CD14-positive monocyte (primary cell): ENCODE results near the gene SSTR5. TPM values are rescaled to one million over a fixed set of nuclear protein-coding genes. Genes with fewer than 3 reads are reported as not detected.

Experiments used
- DNase-seq, 3 donors: peaks; one replicate each; pipeline ENCODE4 v3.0.0-alpha.2; 2011 to 2022
- H2AFZ ChIP-seq: 2 replicates; pipeline ENCODE4 v1.6.0; 2012; ENCODE audit warnings: mild to moderate bottlenecking, low read depth, low read length, inconsistent platforms; ENCODE audit not compliant: insufficient read depth, poor library complexity, severe bottlenecking
- H3K27ac ChIP-seq, 2 donors: 1 replicate in 1 of 2; 2 replicates in 1 of 2; pipeline ENCODE4 v1.5.1; 2012 to 2013; ENCODE audit warnings: low read length in 2 of 2, control low read depth in 1 of 2, inconsistent platforms in 1 of 2, low read depth in 1 of 2, mild to moderate bottlenecking in 1 of 2
- H3K27me3 ChIP-seq, 2 donors: one replicate each; pipeline versions ENCODE4 v1.6.0 to v1.6.1; 2011 to 2013; ENCODE audit warnings: low read length in 2 of 2; ENCODE audit not compliant: control insufficient read depth in 2 of 2, insufficient read depth in 2 of 2
- H3K36me3 ChIP-seq, 2 donors: replicated peaks in 1 of 2; 1 replicate in 1 of 2; 2 replicates in 1 of 2; pipeline versions ENCODE4 v1.5.1 to v1.6.1; 2012 to 2013; ENCODE audit warnings: low read length in 2 of 2, control low read depth in 1 of 2, inconsistent platforms in 1 of 2, mild to moderate bottlenecking in 1 of 2; ENCODE audit not compliant: insufficient read depth in 2 of 2, control insufficient read depth in 1 of 2
- H3K4me1 ChIP-seq, 2 donors: 1 replicate in 1 of 2; 2 replicates in 1 of 2; pipeline versions ENCODE4 v1.5.1 to v1.6.1; 2012 to 2013; ENCODE audit warnings: low read length in 2 of 2, control low read depth in 1 of 2, inconsistent platforms in 1 of 2, mild to moderate bottlenecking in 1 of 2, moderate library complexity in 1 of 2; ENCODE audit not compliant: insufficient read depth in 2 of 2, control insufficient read depth in 1 of 2
- H3K4me2 ChIP-seq: replicated peaks from 2 replicates; pipeline ENCODE3; 2012; ENCODE audit warnings: low read length, moderate library complexity, mild to moderate bottlenecking; ENCODE audit not compliant: poor library complexity, severe bottlenecking; ENCODE audit errors: extremely low read depth
- H3K4me3 ChIP-seq, 3 experiments: fragments of 200-600 bp in 1 of 3; sonication (generic) in 1 of 3; replicated peaks in 1 of 3; 1 replicate in 2 of 3; 2 replicates in 1 of 3; pipeline ENCODE4 v1.5.1; 2011 to 2013; ENCODE audit warnings: low read length in 3 of 3, mild to moderate bottlenecking in 3 of 3, control low read depth in 2 of 3, low read depth in 2 of 3, inconsistent platforms in 1 of 3, moderate library complexity in 1 of 3
- H3K79me2 ChIP-seq: 2 replicates; pipeline ENCODE4 v1.6.0; 2012; ENCODE audit warnings: mild to moderate bottlenecking, control low read depth, inconsistent platforms, low read length, moderate library complexity; ENCODE audit not compliant: insufficient read depth
- H3K9ac ChIP-seq: 2 replicates; pipeline ENCODE4 v1.6.0; 2017; ENCODE audit warnings: low read length, mild to moderate bottlenecking; ENCODE audit not compliant: insufficient read depth, poor library complexity, severe bottlenecking
- H3K9me3 ChIP-seq, 2 donors: replicated peaks in 1 of 2; 1 replicate in 1 of 2; 2 replicates in 1 of 2; pipeline versions ENCODE4 v1.5.1 to v1.6.1; 2012 to 2013; ENCODE audit warnings: low read length in 2 of 2, control low read depth in 1 of 2; ENCODE audit not compliant: control insufficient read depth in 1 of 2, insufficient read depth in 1 of 2
- H4K20me1 ChIP-seq: 2 replicates; pipeline ENCODE4 v1.6.0; 2012; ENCODE audit warnings: mild to moderate bottlenecking, low read length, control low read depth, moderate library complexity; ENCODE audit not compliant: insufficient read depth
- H3K27ac Mint-ChIP-seq, 7 donors: one replicate each; pipeline ENCODE4 v1.8.0; 2020; ENCODE audit warnings: mild to moderate bottlenecking in 7 of 7, mixed read lengths in 7 of 7, moderate library complexity in 6 of 7, inconsistent platforms in 2 of 7
- H3K27me3 Mint-ChIP-seq, 3 donors: one replicate each; pipeline ENCODE4 v1.8.0; 2021 to 2022; ENCODE audit warnings: low read depth in 3 of 3, mild to moderate bottlenecking in 3 of 3, mixed read lengths in 3 of 3, moderate library complexity in 3 of 3, inconsistent platforms in 1 of 3
- H3K36me3 Mint-ChIP-seq, 2 donors: one replicate each; pipeline ENCODE4 v1.8.0; 2020; ENCODE audit warnings: mixed read lengths in 2 of 2, inconsistent platforms in 1 of 2, mild to moderate bottlenecking in 1 of 2
- H3K4me1 Mint-ChIP-seq: one replicate; pipeline ENCODE4 v1.8.0; 2020; ENCODE audit warnings: mild to moderate bottlenecking, mixed read lengths
- H3K4me3 Mint-ChIP-seq, 2 donors: one replicate each; pipeline ENCODE4 v1.8.0; 2020; ENCODE audit warnings: mild to moderate bottlenecking in 2 of 2, mixed read lengths in 2 of 2, moderate library complexity in 1 of 2
- H3K9me3 Mint-ChIP-seq, 7 donors: one replicate each; pipeline ENCODE4 v1.8.0; 2020 to 2022; ENCODE audit warnings: mixed read lengths in 7 of 7, mild to moderate bottlenecking in 6 of 7, moderate library complexity in 6 of 7, inconsistent platforms in 2 of 7
- WGBS: methylation state at CpG from one replicate; pipeline ENCODE4 v1.1.5; 2013; ENCODE audit warnings: missing lambda C conversion rate; ENCODE audit not compliant: insufficient coverage; 5-methylcytosine and 5-hydroxymethylcytosine counted together
- intact Hi-C, 2 donors: fragments of 100-400 bp; cut with micrococcal nuclease; formaldehyde crosslinking; loops; one replicate each; pipeline versions ENCODE4 v1.15.0 to v1.15.1; 2023
- polyA plus RNA-seq, 3 donors: library from polyadenylated mRNA; depleted of rRNA in 1 of 3; unstranded in 2 of 3; stranded (reverse) in 1 of 3; fragments of 300-500 nt in 2 of 3; fragments of >200 nt in 1 of 3; fragmentation: Illumina TruSeq in 2 of 3; gene quantifications; 1 replicate in 2 of 3; 2 replicates in 1 of 3; pipeline ENCODE4 v1.2.3, GENCODE V29; 2012 to 2021
- TF ChIP-seq, protein P1 (sequence below): fragments of 200-600 bp; IDR thresholded peaks from one replicate; pipeline ENCODE4 v1.8.0; 2022; ENCODE audit warnings: antibody characterized with exemption, mild to moderate bottlenecking

Gene SSTR5
- polyA plus RNA-seq, 3 donors: not detected

DNA sequence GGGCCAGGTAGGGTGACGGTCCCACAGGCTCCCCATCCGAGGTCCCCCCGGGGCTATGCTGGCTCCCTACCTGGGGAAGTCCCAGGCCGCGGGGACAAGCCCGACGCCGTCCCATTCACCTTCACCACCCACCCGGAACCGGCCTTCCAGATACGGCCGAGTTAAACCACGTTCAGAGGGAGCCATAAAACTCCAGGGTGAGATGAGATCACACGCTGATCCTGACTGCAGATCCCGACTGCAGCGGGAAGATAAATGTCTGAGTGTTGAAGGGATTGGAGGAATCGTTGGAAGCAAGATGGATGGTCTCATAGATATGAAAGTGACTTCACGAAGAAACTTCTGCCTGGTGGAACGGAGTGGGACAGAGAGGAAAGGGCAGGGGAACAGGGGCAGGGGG, 37.1 kb downstream of the SSTR5 start:
- Histone ChIP-seq H4K20me1 (no peaks in the 10 kb centered on the region), H3K36me3 (no peaks in the 10 kb centered on the region), H3K27me3 (no peaks in the 10 kb centered on the region), H3K4me2 (no peak overlapping the region), H3K27ac (no peak overlapping the region), H3K79me2 (no peaks in the 10 kb centered on the region), H3K9me3 (no peaks in the 10 kb centered on the region), H3K4me1 (no peaks in the 10 kb centered on the region), H3K4me3 (no peak overlapping the region), H3K9ac (no peak overlapping the region), H2AFZ (no peak overlapping the region)
- H3K27me3 Mint-ChIP-seq: peaks cover 11 to 36% (median 12%) of the 10 kb centered on the region in 3 donors
- no peaks in the 10 kb centered on the region for H3K4me1 Mint-ChIP-seq
- no peaks in the 10 kb centered on the region for H3K36me3 Mint-ChIP-seq
- WGBS: 47% methylated on average over 8 of the region's 19 CpGs
- TF ChIP-seq, protein P1, sequence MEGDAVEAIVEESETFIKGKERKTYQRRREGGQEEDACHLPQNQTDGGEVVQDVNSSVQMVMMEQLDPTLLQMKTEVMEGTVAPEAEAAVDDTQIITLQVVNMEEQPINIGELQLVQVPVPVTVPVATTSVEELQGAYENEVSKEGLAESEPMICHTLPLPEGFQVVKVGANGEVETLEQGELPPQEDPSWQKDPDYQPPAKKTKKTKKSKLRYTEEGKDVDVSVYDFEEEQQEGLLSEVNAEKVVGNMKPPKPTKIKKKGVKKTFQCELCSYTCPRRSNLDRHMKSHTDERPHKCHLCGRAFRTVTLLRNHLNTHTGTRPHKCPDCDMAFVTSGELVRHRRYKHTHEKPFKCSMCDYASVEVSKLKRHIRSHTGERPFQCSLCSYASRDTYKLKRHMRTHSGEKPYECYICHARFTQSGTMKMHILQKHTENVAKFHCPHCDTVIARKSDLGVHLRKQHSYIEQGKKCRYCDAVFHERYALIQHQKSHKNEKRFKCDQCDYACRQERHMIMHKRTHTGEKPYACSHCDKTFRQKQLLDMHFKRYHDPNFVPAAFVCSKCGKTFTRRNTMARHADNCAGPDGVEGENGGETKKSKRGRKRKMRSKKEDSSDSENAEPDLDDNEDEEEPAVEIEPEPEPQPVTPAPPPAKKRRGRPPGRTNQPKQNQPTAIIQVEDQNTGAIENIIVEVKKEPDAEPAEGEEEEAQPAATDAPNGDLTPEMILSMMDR: no peak
- DNase-seq: no peak
- H3K9me3 Mint-ChIP-seq: peaks cover 0 to 2% (median 0%) of the 10 kb centered on the region in 7 donors
- H3K27ac Mint-ChIP-seq: no peak overlapping the region
- H3K4me3 Mint-ChIP-seq: peak overlapping the region in 1 of 2 donors; percentile 39
- intact Hi-C loops: no loop called here

DNA sequence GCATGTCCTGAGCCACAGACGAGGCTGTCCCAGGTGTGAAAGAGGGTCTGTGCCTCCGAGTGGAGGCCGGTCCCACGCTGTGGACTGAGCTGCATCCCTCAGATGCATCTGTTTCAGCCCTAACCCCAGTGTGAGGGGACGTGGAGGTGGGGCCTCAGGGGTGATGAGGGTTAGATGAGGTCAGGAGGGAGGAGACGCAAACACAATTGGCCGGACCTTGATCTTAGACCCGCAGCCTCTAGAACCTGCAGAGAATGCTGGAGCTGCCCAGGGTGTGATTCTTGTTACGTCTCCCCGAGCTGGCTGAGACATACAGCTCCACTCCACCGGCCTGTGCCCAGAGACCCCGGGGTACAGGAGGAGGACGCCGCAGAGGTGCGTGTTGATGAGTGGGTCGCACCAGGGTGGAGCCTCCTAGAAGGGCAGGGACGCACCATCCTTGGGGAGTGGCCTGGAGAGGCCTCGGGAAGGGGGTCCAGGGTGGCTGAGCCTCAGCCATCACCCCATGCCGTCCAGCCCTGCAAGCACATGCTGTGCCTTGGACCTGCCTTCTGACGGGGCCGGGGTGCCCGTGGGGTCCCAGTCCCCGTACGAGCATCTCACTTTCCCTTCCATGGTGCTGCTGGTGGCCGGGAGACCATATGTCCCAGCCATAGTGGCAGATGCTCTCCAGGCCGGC, 40.1 kb downstream of the SSTR5 start:
- TF ChIP-seq, protein P1: no peak
- Histone ChIP-seq H3K9me3 (no peaks in the 10 kb centered on the region), H3K9ac (no peak overlapping the region), H2AFZ (no peak overlapping the region), H3K27ac (no peak overlapping the region), H4K20me1 (no peaks in the 10 kb centered on the region), H3K4me3 (no peak overlapping the region), H3K4me2 (no peak overlapping the region), H3K79me2 (no peaks in the 10 kb centered on the region), H3K4me1 (no peaks in the 10 kb centered on the region), H3K36me3 (no peaks in the 10 kb centered on the region), H3K27me3 (no peaks in the 10 kb centered on the region)
- Mint-ChIP-seq H3K27me3 (peaks cover 9 to 28% (median 12%) of the 10 kb centered on the region in 3 donors), H3K27ac (no peak overlapping the region), H3K4me3 (no peak overlapping the region), H3K9me3 (peaks cover 0 to 2% (median 0%) of the 10 kb centered on the region in 7 donors), H3K4me1 (no peaks in the 10 kb centered on the region), H3K36me3 (no peaks in the 10 kb centered on the region)
- WGBS: 67% methylated on average over 24 of the region's 26 CpGs
- intact Hi-C loops: no loop called here
- no peak for DNase-seq
